IPS-18a (cell line): ENCODE results near the gene ABCF2.

Experiments
- H3K27ac ChIP-seq: one replicate; pipeline ENCODE4 v1.5.1; 2013; ENCODE audit warnings: low read length
- H3K27me3 ChIP-seq: one replicate; pipeline ENCODE4 v1.6.1; 2013; ENCODE audit warnings: mild to moderate bottlenecking, low read length; ENCODE audit not compliant: control insufficient read depth, insufficient read depth
- H3K36me3 ChIP-seq: one replicate; pipeline ENCODE4 v1.6.1; 2013; ENCODE audit warnings: low read depth, low read length; ENCODE audit not compliant: control insufficient read depth
- H3K4me1 ChIP-seq: one replicate; pipeline ENCODE4 v1.6.1; 2013; ENCODE audit warnings: low read depth, low read length; ENCODE audit not compliant: control insufficient read depth
- H3K4me3 ChIP-seq: one replicate; pipeline ENCODE4 v1.5.1; 2013; ENCODE audit warnings: low read length
- H3K9ac ChIP-seq: one replicate; pipeline ENCODE4 v1.6.1; 2013; ENCODE audit warnings: mild to moderate bottlenecking, low read length, moderate library complexity
- H3K9me3 ChIP-seq: one replicate; pipeline ENCODE4 v1.6.1; 2013; ENCODE audit warnings: low read depth, low read length; ENCODE audit not compliant: control insufficient read depth

The ABCF2 gene

DNA sequence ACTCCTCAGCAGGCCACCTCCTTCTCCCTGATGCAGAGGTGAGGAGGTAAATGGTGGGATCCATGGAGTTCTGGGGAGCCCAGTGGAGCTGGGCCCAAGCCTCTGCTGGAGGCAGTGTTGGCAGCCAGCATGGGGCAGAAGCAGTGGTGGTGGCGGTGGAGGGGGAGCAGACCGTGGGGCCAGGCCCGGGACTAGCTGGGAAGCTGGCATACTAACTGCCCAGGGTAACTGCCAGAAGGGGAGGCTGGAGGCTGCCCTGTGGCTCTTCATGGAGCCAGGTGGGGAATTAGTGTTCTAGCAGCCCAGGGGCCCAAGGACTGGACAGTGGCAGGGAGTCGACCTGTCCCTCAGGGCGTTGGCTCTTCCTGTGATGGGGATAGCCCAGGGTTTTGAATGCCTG, 37.6 kb upstream of the ABCF2 start:
- no peak overlapping the region for H3K9ac ChIP-seq
- H3K4me3 ChIP-seq, result no peak overlapping the region
- no peak overlapping the region for H3K27ac ChIP-seq
- H3K9me3 ChIP-seq, result no peaks in the 10 kb centered on the region
- no peaks in the 10 kb centered on the region for H3K4me1 ChIP-seq
- H3K36me3 ChIP-seq, result no peaks in the 10 kb centered on the region
- H3K27me3 ChIP-seq, result no peaks in the 10 kb centered on the region

DNA sequence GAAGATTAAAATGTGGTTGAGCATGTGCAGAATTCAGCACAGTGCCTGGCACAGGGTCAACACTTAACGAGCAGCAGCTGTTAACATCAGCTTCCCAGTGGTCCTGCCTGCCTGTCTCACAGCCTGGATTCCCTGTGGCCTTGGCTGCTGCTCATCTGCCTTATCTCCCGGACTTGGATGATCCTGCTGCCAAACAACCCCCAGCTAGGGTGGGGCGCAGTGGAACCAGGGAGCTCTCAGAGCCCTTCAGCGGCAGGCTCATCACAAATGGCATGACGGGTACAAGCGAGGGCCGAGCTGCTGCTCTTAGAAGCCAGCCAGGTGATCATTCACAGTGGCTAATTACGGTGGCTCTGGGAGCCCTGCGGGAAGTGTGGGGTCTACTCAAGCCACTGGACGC, 34.5 kb upstream of the ABCF2 start:
- Histone ChIP-seq H3K9ac (no peak overlapping the region), H3K36me3 (no peaks in the 10 kb centered on the region), H3K4me3 (no peak overlapping the region), H3K27ac (no peak overlapping the region), H3K9me3 (no peaks in the 10 kb centered on the region), H3K4me1 (no peaks in the 10 kb centered on the region), H3K27me3 (no peaks in the 10 kb centered on the region)

DNA sequence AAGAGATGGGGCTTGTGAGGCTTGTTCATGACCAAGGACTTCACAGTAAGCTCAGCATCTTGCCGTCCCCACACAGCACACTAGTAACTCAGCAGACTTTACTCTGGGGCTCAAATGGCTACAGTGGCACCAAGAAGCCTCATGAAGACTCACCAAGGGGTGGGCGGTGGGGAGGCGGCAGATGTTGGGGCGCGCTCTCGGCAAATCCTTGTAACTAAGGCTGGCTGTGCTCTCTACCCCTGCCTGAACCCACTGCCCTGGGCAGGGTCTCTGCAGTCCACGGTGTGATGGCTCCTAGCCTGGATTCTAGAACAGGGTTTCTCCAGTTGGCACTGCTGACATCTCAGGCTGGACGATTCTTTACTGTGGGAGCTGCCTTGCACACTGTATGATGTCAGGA, 33.9 kb upstream of the ABCF2 start:
- H3K27ac ChIP-seq, result no peak overlapping the region
- no peak overlapping the region for H3K4me3 ChIP-seq
- no peak overlapping the region for H3K9ac ChIP-seq
- H3K9me3 ChIP-seq, result no peaks in the 10 kb centered on the region
- no peaks in the 10 kb centered on the region for H3K4me1 ChIP-seq
- no peaks in the 10 kb centered on the region for H3K27me3 ChIP-seq
- no peaks in the 10 kb centered on the region for H3K36me3 ChIP-seq

- H3K27me3 ChIP-seq, result no peaks in the 10 kb centered on the region
- no peaks in the 10 kb centered on the region for H3K4me1 ChIP-seq
- H3K36me3 ChIP-seq, result no peaks in the 10 kb centered on the region
- no peaks in the 10 kb centered on the region for H3K9me3 ChIP-seq
- H3K4me3 ChIP-seq, result no peak overlapping the region
- no peak overlapping the region for H3K9ac ChIP-seq
- H3K27ac ChIP-seq, result no peak overlapping the region
Observed at GRCh38 chr7:151260471-151260870, 33.5 kb upstream of the ABCF2 start.

GRCh38 chr7:151257990-151258389, 31.0 kb upstream of the ABCF2 start:
- Histone ChIP-seq H3K9ac (no peak overlapping the region), H3K27ac (no peak overlapping the region), H3K4me3 (no peak overlapping the region), H3K9me3 (no peaks in the 10 kb centered on the region), H3K4me1 (peaks cover 2% of the 10 kb centered on the region), H3K36me3 (no peaks in the 10 kb centered on the region), H3K27me3 (peaks cover 15% of the 10 kb centered on the region)

DNA sequence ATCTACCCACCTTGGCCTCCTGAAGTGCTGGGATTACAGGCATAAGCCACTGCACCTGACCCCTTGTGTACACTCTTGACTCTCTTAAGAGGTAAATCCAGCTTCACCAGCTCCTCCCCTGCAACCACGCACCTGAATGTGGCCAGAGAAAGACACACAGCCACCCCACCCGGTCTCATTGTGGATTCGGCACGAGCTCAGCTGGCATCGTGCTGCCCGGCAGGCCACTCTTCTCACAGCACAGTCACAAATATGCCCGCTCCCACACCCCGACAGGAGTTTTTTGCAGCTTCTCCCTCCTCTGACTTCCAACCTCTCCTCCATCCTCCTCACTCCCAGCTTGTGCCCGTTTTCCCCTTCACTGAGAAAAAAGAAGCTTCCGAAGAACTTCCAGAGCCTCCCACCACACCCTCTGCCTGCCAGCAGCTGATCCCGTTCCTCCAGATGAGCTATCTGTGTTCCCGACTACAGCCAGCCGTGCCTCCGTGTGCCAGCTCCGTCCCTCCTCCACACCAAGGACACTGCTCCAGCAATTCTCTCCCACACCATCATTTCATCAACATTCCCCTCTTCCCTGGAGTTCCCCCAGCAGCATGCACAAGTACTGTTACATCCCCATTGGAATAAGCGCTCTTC, 29.5 kb upstream of the ABCF2 start:
- H3K9me3 ChIP-seq, result no peaks in the 10 kb centered on the region
- H3K27ac ChIP-seq, result no peak overlapping the region
- H3K36me3 ChIP-seq, result no peaks in the 10 kb centered on the region
- no peak overlapping the region for H3K4me3 ChIP-seq
- H3K27me3 ChIP-seq, result peaks cover 15% of the 10 kb centered on the region
- no peak overlapping the region for H3K9ac ChIP-seq
- peaks cover 7% of the 10 kb centered on the region for H3K4me1 ChIP-seq

DNA sequence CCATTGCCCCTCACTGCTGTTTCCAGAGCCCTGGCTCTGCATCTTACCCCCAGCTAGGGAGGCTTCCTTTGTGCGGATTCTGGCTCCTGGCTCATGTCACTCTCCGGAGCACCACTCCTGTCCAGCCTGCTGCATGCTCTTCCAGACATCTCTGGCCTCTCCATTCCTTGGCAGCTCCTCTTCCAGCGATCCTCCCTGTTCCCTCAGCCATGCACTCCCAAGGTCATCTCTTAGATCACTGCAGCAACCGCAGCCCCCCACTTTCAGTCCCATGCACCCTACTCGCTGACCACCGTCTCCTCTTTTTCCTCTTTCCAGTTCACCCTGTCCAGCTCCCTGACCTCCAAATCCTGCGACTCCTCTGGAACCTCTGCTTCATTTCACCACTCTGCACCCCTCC, 28.4 kb upstream of the ABCF2 start:
- peaks cover 15% of the 10 kb centered on the region for H3K4me1 ChIP-seq
- H3K4me3 ChIP-seq, result no peak overlapping the region
- H3K9ac ChIP-seq, result no peak overlapping the region
- H3K9me3 ChIP-seq, result no peaks in the 10 kb centered on the region
- H3K27ac ChIP-seq, result no peak overlapping the region
- peaks cover 26% of the 10 kb centered on the region for H3K27me3 ChIP-seq
- no peaks in the 10 kb centered on the region for H3K36me3 ChIP-seq

DNA sequence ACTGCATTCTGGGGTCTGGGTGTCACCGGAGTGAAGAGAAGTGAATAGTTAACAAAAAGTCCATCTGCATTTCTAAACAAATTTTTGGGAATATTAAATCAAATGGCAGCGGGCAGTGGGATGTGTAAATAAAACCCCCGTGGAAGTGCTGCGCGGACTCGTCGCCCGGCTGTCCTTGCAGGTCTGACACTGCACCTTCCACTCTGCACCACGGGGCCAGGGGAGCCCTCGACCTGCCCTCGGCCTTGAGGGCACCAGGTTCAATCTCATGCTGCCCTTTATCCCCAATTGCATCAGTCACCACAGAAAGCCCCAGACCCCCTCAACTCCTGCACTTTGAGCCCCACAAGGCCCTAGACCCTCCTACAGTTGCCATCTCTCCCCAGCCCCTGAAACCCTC, 27.8 kb upstream of the ABCF2 start:
- H3K9ac ChIP-seq, result no peak overlapping the region
- H3K36me3 ChIP-seq, result no peaks in the 10 kb centered on the region
- H3K27ac ChIP-seq, result no peak overlapping the region
- H3K9me3 ChIP-seq, result no peaks in the 10 kb centered on the region
- peaks cover 31% of the 10 kb centered on the region for H3K27me3 ChIP-seq
- peaks cover 19% of the 10 kb centered on the region for H3K4me1 ChIP-seq
- no peak overlapping the region for H3K4me3 ChIP-seq

GRCh38 chr7:151254316-151254715, 27.3 kb upstream of the ABCF2 start:
- Histone ChIP-seq H3K36me3 (no peaks in the 10 kb centered on the region), H3K27me3 (peaks cover 37% of the 10 kb centered on the region), H3K27ac (no peak overlapping the region), H3K4me1 (peaks cover 23% of the 10 kb centered on the region), H3K4me3 (no peak overlapping the region), H3K9me3 (no peaks in the 10 kb centered on the region), H3K9ac (no peak overlapping the region)

GRCh38 chr7:151252961-151253711, 26.1 kb upstream of the ABCF2 start:
- no peaks in the 10 kb centered on the region for H3K9me3 ChIP-seq
- H3K4me3 ChIP-seq, result peak overlapping the region; percentile 61
- peaks cover 46% of the 10 kb centered on the region for H3K27me3 ChIP-seq
- no peaks in the 10 kb centered on the region for H3K36me3 ChIP-seq
- no peak overlapping the region for H3K27ac ChIP-seq
- H3K4me1 ChIP-seq, result peaks cover 25% of the 10 kb centered on the region
- H3K9ac ChIP-seq, result no peak overlapping the region

DNA sequence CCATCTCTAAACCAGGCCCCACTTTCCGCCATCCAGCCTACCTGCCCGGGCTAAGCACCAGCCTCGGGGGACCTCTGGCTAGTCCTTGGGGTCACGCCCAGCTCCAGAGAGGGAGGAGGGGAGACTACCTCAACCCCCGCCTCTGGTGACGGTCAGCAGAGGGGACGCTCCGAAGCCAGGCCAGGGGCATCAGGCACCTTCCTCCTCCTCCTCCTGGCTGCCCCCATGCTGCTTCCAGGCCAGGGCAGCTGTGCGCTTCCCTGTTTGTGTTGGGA, 25.5 kb upstream of the ABCF2 start:
- H3K36me3 ChIP-seq, result no peaks in the 10 kb centered on the region
- peak overlapping the region; percentile 68 for H3K9ac ChIP-seq
- peaks cover 52% of the 10 kb centered on the region for H3K27me3 ChIP-seq
- peaks cover 25% of the 10 kb centered on the region for H3K4me1 ChIP-seq
- peak overlapping the region; percentile 61 for H3K4me3 ChIP-seq
- no peak overlapping the region for H3K27ac ChIP-seq
- no peaks in the 10 kb centered on the region for H3K9me3 ChIP-seq
